GM18511 (cell line): ENCODE results near the gene ZNF662.
A peak's percentile ranks its signal among the peaks of the same experiment; 100 is the strongest.
"Not testable (repeated sequence)": the region's sequence is repeated elsewhere in the genome, so short reads cannot be mapped to it uniquely, and the experiment has no call there.

Experiments
- ATAC-seq: cut with Tn5 transposase; IDR thresholded peaks from one replicate; pipeline ENCODE4 v1.9.1; 2021; ENCODE audit warnings: mild to moderate bottlenecking, moderate library complexity; ENCODE audit not compliant: unreplicated experiment

Gene ZNF662

GRCh38 chr3:42906070-42906847 is at the start of gene ZNF662:
Gene ZNF662, plus strand, starts transcription at chr3:42906142. Its CDS starts 1,973 bp downstream, at chr3:42908115.
- no peak for ATAC-seq

DNA sequence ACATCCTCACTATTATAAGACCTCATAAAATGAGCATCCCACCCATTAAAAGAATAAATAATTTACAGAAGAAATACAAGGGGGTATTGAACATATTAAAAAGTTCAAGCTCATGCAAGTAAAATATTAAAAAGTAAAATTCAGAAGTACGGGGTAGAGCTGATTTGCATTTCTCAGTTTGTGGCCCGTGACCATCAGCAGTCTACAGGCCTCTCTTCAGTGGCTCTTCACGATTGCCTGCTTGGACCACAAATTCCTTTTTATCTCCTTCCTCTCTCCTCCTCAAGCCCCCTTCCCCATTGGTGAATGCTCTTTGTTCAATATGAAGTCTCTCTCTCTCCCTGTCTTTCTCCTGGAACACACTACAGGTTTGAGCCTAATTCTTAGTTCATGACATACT is 49.4 kb upstream of the ZNF662 start:
- ATAC-seq: no peak

- no peak for ATAC-seq
Observed at GRCh38 chr3:42864321-42864950, 41.5 kb upstream of the ZNF662 start.

DNA sequence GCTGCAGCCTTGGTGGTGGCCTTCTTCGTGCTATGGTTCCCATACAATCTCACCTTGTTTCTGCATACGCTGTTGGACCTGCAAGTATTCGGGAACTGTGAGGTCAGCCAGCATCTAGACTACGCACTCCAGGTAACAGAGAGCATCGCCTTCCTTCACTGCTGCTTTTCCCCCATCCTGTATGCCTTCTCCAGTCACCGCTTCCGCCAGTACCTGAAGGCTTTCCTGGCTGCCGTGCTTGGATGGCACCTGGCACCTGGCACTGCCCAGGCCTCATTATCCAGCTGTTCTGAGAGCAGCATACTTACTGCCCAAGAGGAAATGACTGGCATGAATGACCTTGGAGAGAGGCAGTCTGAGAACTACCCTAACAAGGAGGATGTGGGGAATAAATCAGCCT is 40.7 kb upstream of the ZNF662 start:
- no peak for ATAC-seq

GRCh38 chr3:42867138-42867537 is 38.8 kb upstream of the ZNF662 start:
- ATAC-seq: no peak

DNA sequence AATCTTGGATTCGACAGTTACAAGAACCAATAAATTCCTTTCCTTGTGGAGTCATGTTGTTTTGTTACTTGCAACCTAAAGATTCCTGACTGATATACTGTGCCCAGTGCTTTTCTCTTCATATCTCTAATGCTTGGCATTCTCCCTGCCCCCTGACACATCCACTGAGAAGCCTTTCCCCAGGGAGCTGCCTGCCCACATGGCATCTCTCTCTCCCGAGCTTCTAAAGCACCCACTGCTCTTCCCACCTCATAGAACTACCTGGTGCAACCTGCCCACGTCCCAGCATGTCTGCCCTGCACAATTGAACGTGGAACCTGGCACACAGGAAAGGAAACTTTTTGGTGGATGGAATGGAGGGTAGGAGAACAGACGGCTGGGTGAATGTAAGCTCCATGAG is 37.1 kb upstream of the ZNF662 start:
- no peak for ATAC-seq

DNA sequence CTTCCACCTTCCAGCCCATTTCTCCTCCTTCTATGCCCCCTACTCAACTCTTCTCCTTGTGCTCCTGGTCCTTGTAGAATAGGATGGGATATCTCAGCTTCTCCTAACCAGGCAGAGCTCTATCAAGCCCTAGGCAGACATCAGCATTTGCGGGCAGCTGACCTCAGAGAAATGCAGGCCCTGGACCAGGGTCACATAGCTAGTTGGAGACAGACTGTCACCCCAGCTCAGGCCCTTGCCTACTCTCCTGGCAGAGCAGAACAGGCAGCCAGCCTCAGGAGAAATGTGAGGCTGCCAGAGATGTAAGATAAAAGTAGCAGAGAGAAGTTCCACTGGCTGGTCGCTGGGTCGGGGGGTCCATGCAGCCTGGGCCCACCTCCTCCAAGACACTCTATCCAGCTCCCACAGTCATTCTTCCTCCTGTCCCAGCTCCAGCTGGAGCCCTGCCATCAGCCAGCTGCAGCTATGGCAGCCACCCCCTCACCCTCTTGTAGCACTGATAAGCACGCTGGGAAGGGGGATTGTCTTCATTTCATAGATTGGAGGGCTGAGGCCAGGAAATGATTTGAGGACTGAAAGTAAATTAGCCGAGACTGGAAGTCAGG is 34.2 kb upstream of the ZNF662 start:
- no peak for ATAC-seq

GRCh38 chr3:42872718-42873117 is 33.2 kb upstream of the ZNF662 start:
- no peak for ATAC-seq

- no peak for ATAC-seq
Observed at GRCh38 chr3:42873221-42873982, 32.5 kb upstream of the ZNF662 start.

GRCh38 chr3:42874749-42875148 is 31.2 kb upstream of the ZNF662 start:
- ATAC-seq: no peak

DNA sequence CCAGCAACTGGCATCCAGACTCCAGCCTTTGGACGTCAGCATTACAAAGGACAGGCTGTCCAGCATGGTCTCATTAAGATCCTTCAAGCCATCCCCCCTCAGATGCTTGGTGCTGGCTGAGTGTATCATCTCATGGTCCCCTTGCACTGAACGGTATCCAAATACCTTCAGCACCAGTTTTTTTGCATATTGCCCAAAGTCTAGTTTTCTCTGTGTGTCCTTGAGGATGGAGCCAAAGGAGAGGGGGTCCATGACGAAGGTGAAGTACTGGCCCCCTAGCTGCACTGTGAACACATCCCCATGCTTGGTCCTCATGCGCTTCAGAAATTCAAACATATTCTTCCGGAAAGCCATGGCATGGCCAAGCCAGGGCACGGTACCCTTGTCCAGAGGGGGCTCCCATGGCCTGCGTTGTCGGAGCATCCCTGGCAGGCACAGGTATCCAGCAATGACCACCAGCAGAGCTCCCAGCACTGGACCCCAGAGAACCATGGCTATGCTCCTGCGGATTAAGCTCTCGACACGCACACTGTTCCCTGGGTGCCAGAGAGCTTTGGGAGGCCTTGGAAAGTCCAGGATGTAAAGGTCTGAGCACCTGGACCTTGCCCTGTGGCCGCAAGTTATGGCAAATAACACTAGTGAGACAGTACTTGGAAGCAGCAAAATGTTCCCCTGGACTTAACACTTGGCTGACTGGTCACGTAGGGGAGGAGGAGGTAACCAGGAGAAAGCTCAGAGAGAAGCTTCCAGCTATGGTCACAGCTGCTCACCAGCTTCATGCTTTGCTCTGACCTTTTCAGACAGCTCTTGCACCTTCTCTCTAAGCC is 30.4 kb upstream of the ZNF662 start, which contains the start of gene CYP8B1:
TSS of gene CYP8B1 (minus strand) at position 555 of the 827 bp plus-strand sequence. CDS start at position 492, 63 bp downstream.
- no peak for ATAC-seq

- ATAC-seq: no peak
Observed at GRCh38 chr3:42876401-42876800, 29.5 kb upstream of the ZNF662 start.

DNA sequence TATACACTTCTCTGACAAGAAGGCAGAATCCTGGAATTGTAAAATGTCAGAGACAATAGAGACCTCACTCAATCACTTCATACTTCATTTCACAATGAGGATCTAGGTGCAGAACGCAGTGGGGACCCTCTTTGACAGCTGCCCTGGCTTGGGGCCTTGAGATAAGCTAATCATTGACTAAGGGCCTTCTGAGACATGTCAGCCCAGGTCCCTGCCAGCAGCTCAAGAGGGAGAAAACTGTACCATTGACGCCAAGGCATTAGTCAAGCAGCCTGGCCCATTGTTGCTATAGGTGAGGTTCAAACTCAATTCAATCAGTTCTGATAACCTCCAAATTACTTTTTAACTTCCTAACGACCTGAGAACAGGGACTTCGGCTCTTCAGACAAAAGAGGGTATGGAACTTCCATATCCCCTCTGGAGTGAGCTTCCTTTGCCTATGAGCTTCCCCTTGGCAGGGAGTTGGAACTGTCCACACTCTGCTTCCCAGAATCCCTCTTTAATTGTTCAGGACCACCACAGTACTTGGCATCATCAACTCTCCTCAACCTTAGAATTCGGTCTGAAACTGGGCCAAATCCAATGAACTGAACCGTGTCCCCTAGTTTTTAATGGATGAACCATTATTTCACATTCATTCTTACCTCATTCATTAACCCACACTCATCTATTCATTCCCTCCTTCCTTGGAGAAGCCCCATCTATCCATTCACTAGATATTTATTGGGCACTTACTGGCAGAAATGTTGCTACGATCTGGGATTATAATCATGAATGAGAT is 28.8 kb upstream of the ZNF662 start:
- no peak for ATAC-seq

DNA sequence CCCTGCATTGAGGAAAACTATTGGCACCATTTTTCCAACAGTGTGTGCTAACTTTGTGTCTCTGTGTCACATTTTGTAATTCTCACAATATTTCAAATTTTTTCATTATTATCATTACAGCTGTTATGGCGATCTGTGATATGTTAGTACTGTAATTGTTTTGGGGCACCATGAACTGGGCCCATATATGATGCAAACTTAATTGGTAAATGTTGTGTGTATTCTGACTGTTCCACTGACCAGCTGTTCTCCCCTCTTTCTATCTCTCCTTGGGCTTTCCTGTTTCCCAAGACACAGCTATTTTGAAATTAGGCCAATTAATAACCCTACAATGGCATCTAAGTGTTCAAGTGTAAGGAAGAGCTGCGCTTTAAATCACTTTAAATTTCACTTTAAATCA is 28.1 kb upstream of the ZNF662 start:
- ATAC-seq: no peak

DNA sequence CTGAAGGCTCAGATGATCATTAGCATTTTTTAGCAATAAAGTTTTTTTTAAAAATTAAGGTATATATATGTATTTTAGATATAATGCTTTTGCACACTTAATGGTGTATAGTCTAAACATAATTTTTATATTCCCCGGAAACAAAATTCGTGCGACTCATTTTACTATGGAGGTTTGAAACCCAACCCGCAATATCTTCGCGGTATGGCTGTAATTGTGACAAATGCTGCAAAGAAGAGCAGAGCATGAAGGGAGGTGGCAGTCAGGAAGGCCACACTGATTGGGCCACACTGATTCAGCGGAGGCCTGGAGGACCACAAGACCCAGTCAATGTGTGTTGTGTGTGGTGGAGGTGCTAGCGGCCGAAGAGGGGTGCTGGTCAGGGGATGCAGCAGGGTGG is 25.8 kb upstream of the ZNF662 start:
- ATAC-seq: no peak

DNA sequence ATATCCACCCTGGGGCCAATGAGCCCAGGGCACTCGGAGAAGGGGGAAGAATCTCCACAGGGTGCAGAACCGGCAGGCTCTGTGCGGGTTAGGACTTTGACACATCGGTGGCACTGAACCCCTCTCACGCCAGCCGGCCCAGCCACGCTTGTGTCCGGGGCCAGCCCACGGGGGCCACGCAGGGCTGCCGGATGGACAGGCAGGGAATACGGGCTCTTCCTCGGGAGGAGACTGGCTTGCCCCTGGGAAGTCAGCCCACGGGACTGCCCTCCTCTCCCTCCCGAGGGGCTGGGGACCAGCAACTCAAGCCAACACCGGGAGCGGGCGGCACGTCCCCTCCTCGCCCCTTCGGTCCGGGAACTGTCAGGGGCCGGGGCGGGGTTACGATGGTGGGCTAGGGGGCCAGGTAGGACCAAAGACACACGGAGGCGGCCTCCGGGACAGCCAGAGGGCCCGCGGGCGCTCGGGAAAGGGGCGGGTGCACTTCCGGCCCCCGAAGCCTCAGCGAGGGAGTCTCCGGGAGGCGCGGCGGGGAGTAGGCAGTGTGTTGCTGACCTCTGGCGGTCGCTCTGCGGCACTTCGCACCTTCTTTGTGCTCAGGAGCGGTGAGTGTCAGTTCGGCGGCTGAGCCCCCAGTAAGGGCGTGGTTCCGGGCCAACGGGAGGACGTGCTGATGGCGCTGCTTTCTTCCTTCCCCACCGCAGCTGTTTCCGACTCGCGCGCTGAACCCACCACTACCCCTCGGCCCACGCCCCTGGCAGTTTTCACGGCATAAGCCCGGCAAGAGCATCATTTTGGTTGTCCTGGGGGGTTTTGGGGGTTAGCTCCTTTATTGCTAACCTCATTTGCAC is 25.1 kb upstream of the ZNF662 start:
- peak; percentile 99 for ATAC-seq

GRCh38 chr3:42883251-42883930 is 22.6 kb upstream of the ZNF662 start:
- ATAC-seq: not testable (repeated sequence)

DNA sequence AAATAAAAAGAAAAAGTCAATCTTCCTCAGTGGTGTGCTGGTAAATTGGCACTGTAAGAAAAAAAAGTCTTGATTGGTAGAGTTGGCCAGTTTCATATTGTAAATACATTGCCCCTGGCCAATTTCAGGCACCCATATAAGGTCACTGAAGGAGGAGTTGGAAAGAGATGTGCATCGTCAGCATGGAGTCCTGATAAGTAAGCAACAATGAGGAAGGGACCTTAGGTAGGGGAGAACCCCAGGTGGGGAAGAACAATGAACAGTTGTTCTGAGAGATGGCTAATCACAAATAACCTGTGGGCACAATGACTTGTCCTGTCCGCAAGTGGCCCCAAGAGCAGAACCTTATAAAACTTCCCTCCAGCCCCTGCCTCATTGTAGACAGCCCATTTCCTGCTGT is 21.6 kb upstream of the ZNF662 start:
- no peak for ATAC-seq
